Lung microvascular endothelial cell (primary cell): ENCODE results near the gene FNIP2. TPM values are rescaled to one million over a fixed set of nuclear protein-coding genes. Genes with fewer than 3 reads are reported as not detected.

ENCODE experiments used
- DNase-seq, 2 donors: peaks; one replicate each; pipeline versions ENCODE4 v3.0.0 to v3.0.0-alpha.2; 2010; ENCODE audit warnings: low read depth in 2 of 2
- total RNA-seq: library from RNA; depleted of rRNA; stranded (reverse); fragments of >200 nt; gene quantifications from 2 replicates; pipeline ENCODE4 v1.2.1, GENCODE V29; 2014

Gene FNIP2
- total RNA-seq, 1 donor from 2014 or later, result 42.3 TPM

GRCh38 chr4:158762553-158762952 lies 6.3 kb upstream of the FNIP2 start:
- no peak for DNase-seq

- DNase-seq, result no peak
These were observed 5.4 kb upstream of the FNIP2 start for GRCh38 chr4:158763462-158763861.

- no peak for DNase-seq
These were observed 2.3 kb upstream of the FNIP2 start for GRCh38 chr4:158766434-158767044.

- DNase-seq, result no peak
These were observed 1.4 kb upstream of the FNIP2 start for GRCh38 chr4:158767451-158767850.

GRCh38 chr4:158769175-158769921 lies 522 bp downstream of the FNIP2 start:
- DNase-seq, result peak; percentile 32 to 56

- DNase-seq, result no peak
These were observed 1.8 kb downstream of the FNIP2 start for GRCh38 chr4:158770671-158771070.

- DNase-seq, result peak in 1 of 2 donors; percentile 78
These were observed 3.0 kb downstream of the FNIP2 start for GRCh38 chr4:158771776-158772175.

- peak; percentile 76 to 90 for DNase-seq
These were observed 6.3 kb downstream of the FNIP2 start for GRCh38 chr4:158775091-158775651.

- no peak for DNase-seq
These were observed 7.3 kb downstream of the FNIP2 start for GRCh38 chr4:158776106-158776505.

- no peak for DNase-seq
These were observed 8.8 kb downstream of the FNIP2 start for GRCh38 chr4:158777423-158778155.

GRCh38 chr4:158778156-158778711 lies 9.4 kb downstream of the FNIP2 start:
- DNase-seq, result peak in 1 of 2 donors; percentile 29

GRCh38 chr4:158778712-158779111 lies 9.9 kb downstream of the FNIP2 start:
- DNase-seq, result peak in 1 of 2 donors; percentile 52

GRCh38 chr4:158781963-158782362 lies 13.1 kb downstream of the FNIP2 start:
- no peak for DNase-seq

- peak; percentile 37 to 38 for DNase-seq
These were observed 13.9 kb downstream of the FNIP2 start for GRCh38 chr4:158782551-158783360.

GRCh38 chr4:158783785-158784184 lies 15.0 kb downstream of the FNIP2 start:
- DNase-seq, result peak; percentile 43 to 78

GRCh38 chr4:158785718-158786117 lies 16.9 kb downstream of the FNIP2 start:
- peak in 1 of 2 donors; percentile 45 for DNase-seq

GRCh38 chr4:158786121-158786601 lies 17.3 kb downstream of the FNIP2 start:
- DNase-seq, result peak; percentile 32 to 71

- DNase-seq, result no peak
These were observed 18.1 kb downstream of the FNIP2 start for GRCh38 chr4:158786955-158787354.

- DNase-seq, result no peak
These were observed 19.1 kb downstream of the FNIP2 start for GRCh38 chr4:158787709-158788475.

- peak; percentile 57 to 69 for DNase-seq
These were observed 19.7 kb downstream of the FNIP2 start for GRCh38 chr4:158788516-158788915.
